Liver (tissue), 9 donors: ENCODE measurements around the gene PACSIN3. TPM values are rescaled to one million over a fixed set of nuclear protein-coding genes. Genes with fewer than 3 reads are reported as not detected.
"Not testable (repeated sequence)": the region's sequence is repeated elsewhere in the genome, so short reads cannot be mapped to it uniquely, and the experiment has no call there.

ENCODE experiments used
- DNase-seq: peaks from one replicate; pipeline ENCODE4 v3.0.0-alpha.2; 2017; ENCODE audit warnings: low spot score
- H3K27ac ChIP-seq, 2 donors: one replicate each; pipeline ENCODE4 v1.7.0; 2013; ENCODE audit warnings: inconsistent platforms in 2 of 2, low read length in 2 of 2, control low read depth in 1 of 2, low read depth in 1 of 2, mild to moderate bottlenecking in 1 of 2
- H3K27me3 ChIP-seq, 4 donors: one replicate each; pipeline versions ENCODE4 v1.6.1 to v1.7.0; 2013; ENCODE audit warnings: low read length in 3 of 4, inconsistent platforms in 1 of 4, mild to moderate bottlenecking in 1 of 4, moderate library complexity in 1 of 4; ENCODE audit not compliant: control insufficient read depth in 4 of 4, insufficient read depth in 4 of 4
- H3K36me3 ChIP-seq, 4 donors: one replicate each; pipeline versions ENCODE4 v1.6.1 to v1.7.0; 2013; ENCODE audit warnings: low read length in 3 of 4, mild to moderate bottlenecking in 3 of 4, low read depth in 1 of 4, moderate library complexity in 1 of 4; ENCODE audit not compliant: control insufficient read depth in 4 of 4, insufficient read depth in 3 of 4
- H3K4me1 ChIP-seq, 4 donors: one replicate each; pipeline versions ENCODE4 v1.6.1 to v1.7.0; 2013; ENCODE audit warnings: low read length in 3 of 4, mild to moderate bottlenecking in 3 of 4, moderate library complexity in 1 of 4; ENCODE audit not compliant: control insufficient read depth in 4 of 4, insufficient read depth in 4 of 4
- H3K4me3 ChIP-seq, 3 donors: one replicate each; pipeline versions ENCODE4 v1.6.1 to v1.7.0; 2013; ENCODE audit warnings: low read length in 3 of 3, control low read depth in 1 of 3, low read depth in 1 of 3, mild to moderate bottlenecking in 1 of 3
- H3K9ac ChIP-seq, 2 donors: one replicate each; pipeline ENCODE4 v1.7.0; 2013; ENCODE audit warnings: low read length in 2 of 2, mild to moderate bottlenecking in 2 of 2, moderate library complexity in 2 of 2, control low read depth in 1 of 2, low read depth in 1 of 2
- H3K9me3 ChIP-seq, 4 donors: one replicate each; pipeline versions ENCODE4 v1.6.1 to v1.7.0; 2013; ENCODE audit warnings: low read length in 3 of 4; ENCODE audit not compliant: control insufficient read depth in 4 of 4
- EGR1 ChIP-seq, 2 donors: IDR thresholded peaks; 2 replicates each; pipeline ENCODE4 v1.6.1; 2016 to 2018; ENCODE audit warnings: antibody characterized with exemption in 2 of 2, low read depth in 2 of 2
- FOXA1 ChIP-seq: IDR thresholded peaks from 2 replicates; pipeline ENCODE4 v1.6.1; 2016; ENCODE audit warnings: antibody characterized with exemption
- HNF4A ChIP-seq, 2 donors: conservative IDR thresholded peaks; 2 replicates each; pipeline ENCODE4 v1.6.1; 2016; ENCODE audit warnings: antibody characterized with exemption in 2 of 2, mild to moderate bottlenecking in 2 of 2
- HNF4G ChIP-seq: IDR thresholded peaks from 2 replicates; pipeline ENCODE4 v1.6.1; 2016; ENCODE audit warnings: antibody characterized with exemption
- NR2F2 ChIP-seq: IDR thresholded peaks from 2 replicates; pipeline ENCODE4 v1.6.1; 2016; ENCODE audit warnings: antibody characterized with exemption
- RXRA ChIP-seq, 2 donors: IDR thresholded peaks; 2 replicates each; pipeline ENCODE4 v1.6.1; 2017 to 2018; ENCODE audit warnings: antibody characterized with exemption in 2 of 2, mild to moderate bottlenecking in 1 of 2
- SP1 ChIP-seq: IDR thresholded peaks from 2 replicates; pipeline ENCODE4 v1.6.1; 2018; ENCODE audit warnings: antibody characterized with exemption, mild to moderate bottlenecking
- YY1 ChIP-seq: IDR thresholded peaks from 2 replicates; pipeline ENCODE4 v1.6.1; 2016; ENCODE audit warnings: antibody characterized with exemption, mild to moderate bottlenecking
- ZBTB33 ChIP-seq: IDR thresholded peaks from 2 replicates; pipeline ENCODE4 v1.6.1; 2016; ENCODE audit warnings: antibody characterized with exemption
- WGBS: extraction: QIAGEN DNeasy Blood & Tissue Kit; methylation state at CpG from one replicate; pipeline ENCODE4 v1.1.7; 2013; 5-methylcytosine and 5-hydroxymethylcytosine counted together
- polyA plus RNA-seq, 2 donors: library from polyadenylated mRNA; stranded (reverse) in 1 of 2; unstranded in 1 of 2; fragments of 200-250 nt in 1 of 2; fragments of >200 nt in 1 of 2; fragmentation: Nextera tagmentation in 1 of 2; extraction: Ambion mirVana in 1 of 2; gene quantifications; one replicate each; pipeline versions ENCODE4 v1.2.1 to v1.2.3, GENCODE V29; 2013 to 2015
- total RNA-seq, 2 donors: library from RNA; depleted of rRNA; stranded (reverse); fragments of >200 nt; gene quantifications; one replicate each; pipeline ENCODE4 v1.2.3, GENCODE V29; 2014
- TF ChIP-seq, protein P1 (sequence below): IDR thresholded peaks from 2 replicates; pipeline ENCODE4 v1.6.1; 2016; ENCODE audit warnings: antibody characterized with exemption
- donor health status: healthy.
- donor health status: healthy.
- donor health status: healthy.
- donor health status: healthy.
- donor health status: healthy.

Gene PACSIN3
- total and polyA plus RNA-seq, 4 donors = 12.1 to 23.3 (median 19.7) TPM

DNA sequence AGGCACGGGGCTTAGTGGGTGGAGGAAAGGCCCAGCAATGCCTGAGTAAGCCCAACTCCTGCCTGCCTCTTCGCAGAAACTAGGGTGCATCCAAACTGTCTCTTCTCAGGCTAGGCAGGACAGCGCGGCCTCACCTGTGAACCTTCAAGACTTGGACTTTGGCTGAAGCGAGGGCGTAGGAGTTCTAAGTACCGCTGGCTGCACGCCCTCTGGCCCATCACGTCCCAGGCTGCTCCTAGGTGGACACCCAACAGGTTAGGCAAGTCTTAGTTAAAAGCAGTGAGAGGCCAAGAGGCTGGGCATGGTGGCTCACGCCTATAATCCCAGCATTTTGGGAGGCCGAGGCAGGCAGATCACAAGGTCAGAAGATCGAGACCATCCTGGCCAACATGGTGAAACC, 26.7 kb upstream of the PACSIN3 start:
- H3K9ac ChIP-seq = no peak overlapping the region
- H3K27me3 ChIP-seq = no peaks in the 10 kb centered on the region
- H3K9me3 ChIP-seq = no peaks in the 10 kb centered on the region
- WGBS = 70% methylated on average over 12 of the region's 12 CpGs
- no peaks in the 10 kb centered on the region for H3K36me3 ChIP-seq
- no peak for DNase-seq
- H3K27ac ChIP-seq = no peak overlapping the region
- peaks cover 11 to 26% (median 23%) of the 10 kb centered on the region in 4 donors for H3K4me1 ChIP-seq
- no peak overlapping the region for H3K4me3 ChIP-seq
- TF ChIP-seq RXRA (IDR thresholded peaks at IDR 0.05) (peak in 1 of 2 donors; percentile 16), HNF4A (conservative IDR thresholded peaks at IDR 0.05) (peak; percentile 8 to 58), ZBTB33 (no peak), FOXA1 (no peak)
- TF ChIP-seq, protein P1, sequence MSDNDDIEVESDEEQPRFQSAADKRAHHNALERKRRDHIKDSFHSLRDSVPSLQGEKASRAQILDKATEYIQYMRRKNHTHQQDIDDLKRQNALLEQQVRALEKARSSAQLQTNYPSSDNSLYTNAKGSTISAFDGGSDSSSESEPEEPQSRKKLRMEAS = no peak

- Histone ChIP-seq H3K27ac (peak overlapping the region in 1 of 2 donors; percentile 50), H3K4me1 (peaks cover 0 to 2% (median 0%) of the 10 kb centered on the region in 4 donors), H3K4me3 (no peak overlapping the region), H3K9me3 (no peaks in the 10 kb centered on the region), H3K9ac (no peak overlapping the region), H3K36me3 (no peaks in the 10 kb centered on the region), H3K27me3 (no peaks in the 10 kb centered on the region)
- 49% methylated on average over 5 of the region's 5 CpGs for WGBS
- DNase-seq = no peak
- TF ChIP-seq NR2F2 (no peak), HNF4G (no peak), YY1 (peak; percentile 41), SP1 (no peak), EGR1 (IDR thresholded peaks at IDR 0.05; ENCODE audit: low read depth in 2 of 2) (no peak), ZBTB33 (no peak)
- TF ChIP-seq, protein P1 = peak; percentile 43
Observed at GRCh38 chr11:47208628-47209027, 22.4 kb upstream of the PACSIN3 start.

- DNase-seq, H3K27ac ChIP-seq, H3K4me1 ChIP-seq, H3K4me3 ChIP-seq, H3K9me3 ChIP-seq, H3K36me3 ChIP-seq, H3K27me3 ChIP-seq, H3K9ac ChIP-seq: not testable (repeated sequence)
- WGBS = 79% methylated on average over 13 of the region's 13 CpGs
Observed at GRCh38 chr11:47208008-47208552, 21.8 kb upstream of the PACSIN3 start.
